K562 (cell line): Measurements from ENCODE around the gene MRGPRX4.

Experiments used
- CBFB ChIP-seq: sonication (generic); formaldehyde crosslinking; IDR thresholded peaks from 2 replicates; pipeline ENCODE4 v1.4.0; 2020; ENCODE audit warnings: mild to moderate bottlenecking, missing genetic modification reagents
- E2F1 ChIP-seq: sonication (generic); formaldehyde crosslinking; IDR thresholded peaks from 2 replicates; pipeline ENCODE4 v1.8.1; 2023; ENCODE audit warnings: mild to moderate bottlenecking, missing genetic modification reagents, moderate library complexity
- GABPB1 ChIP-seq: sonication (generic); formaldehyde crosslinking; IDR thresholded peaks from 2 replicates; pipeline ENCODE4 v1.8.0; 2022; ENCODE audit warnings: mild to moderate bottlenecking, missing genetic modification reagents
- JUN ChIP-seq, 2 experiments: sonication (generic) in 1 of 2; formaldehyde crosslinking in 1 of 2; IDR thresholded peaks; 2 replicates each; pipeline versions ENCODE4 v1.6.1 to v1.8.0; 2012 to 2022; ENCODE audit warnings: borderline replicate concordance in 2 of 2, mild to moderate bottlenecking in 2 of 2, improper control_type of control experiment in 1 of 2, low read depth in 1 of 2, low read length in 1 of 2, missing genetic modification reagents in 1 of 2
- ZNF133 ChIP-seq: fragments of 250-450 bp; sonication (Bioruptor Pico); IDR thresholded peaks from 2 replicates; pipeline ENCODE4 v1.4.0; 2020; ENCODE audit warnings: mild to moderate bottlenecking
- ZNF780A ChIP-seq: fragments of 250-450 bp; sonication (Bioruptor Pico); IDR thresholded peaks from 2 replicates; pipeline ENCODE4 v1.5.0; 2021; ENCODE audit warnings: mild to moderate bottlenecking

GRCh38 chr11:18172666-18173065 is at the start of gene MRGPRX4:
- TF ChIP-seq E2F1, result no peak
- TF ChIP-seq JUN (IDR thresholded peaks at IDR 0.05; ENCODE audit: borderline replicate concordance, low read depth, low read length), result no peak
- no peak for TF ChIP-seq JUN (CRISPR knock-in tag; IDR thresholded peaks at IDR 0.05; ENCODE audit: borderline replicate concordance)
- TF ChIP-seq ZNF133, result no peak
- TF ChIP-seq CBFB (CRISPR knock-in tag), result no peak
- no peak for TF ChIP-seq ZNF780A (CRISPR knock-in tag)
- TF ChIP-seq GABPB1 (CRISPR knock-in tag), result no peak
